DMS 273 (cell line): Measurements from ENCODE around the gene SCN2A.
"Not testable (repeated sequence)": the region's sequence is repeated elsewhere in the genome, so short reads cannot be mapped to it uniquely, and the experiment has no call there.

Experiments
- DNase-seq: peaks from one replicate; lab custom pipeline; 2025; ENCODE audit not compliant: unreplicated experiment; lab: John Stamatoyannopoulos, UW

Gene SCN2A

GRCh38 chr2:165251366-165251765 lies 12.2 kb downstream of the SCN2A start:
- DNase-seq, result peak; percentile 46

GRCh38 chr2:165253178-165253577 lies 14.0 kb downstream of the SCN2A start:
- no peak for DNase-seq

GRCh38 chr2:165256618-165257017 lies 17.4 kb downstream of the SCN2A start:
- DNase-seq, result no peak

- DNase-seq, result not testable (repeated sequence)
These were observed 21.1 kb downstream of the SCN2A start for GRCh38 chr2:165260347-165260746.

- DNase-seq, result no peak
These were observed 29.5 kb downstream of the SCN2A start for GRCh38 chr2:165268754-165269153.

GRCh38 chr2:165273176-165273575 lies 34.0 kb downstream of the SCN2A start:
- DNase-seq, result peak; percentile 36

- peak; percentile 66 for DNase-seq
These were observed 35.5 kb downstream of the SCN2A start for GRCh38 chr2:165274698-165275097.

- no peak for DNase-seq
These were observed 36.7 kb downstream of the SCN2A start for GRCh38 chr2:165275932-165276331.

GRCh38 chr2:165277295-165277694 lies 38.1 kb downstream of the SCN2A start:
- no peak for DNase-seq

GRCh38 chr2:165277860-165278656 lies 38.8 kb downstream of the SCN2A start:
- no peak for DNase-seq

- DNase-seq, result no peak
These were observed 41.1 kb downstream of the SCN2A start for GRCh38 chr2:165280356-165280755.

GRCh38 chr2:165281387-165281786 lies 42.2 kb downstream of the SCN2A start:
- no peak for DNase-seq

GRCh38 chr2:165283342-165283741 lies 44.1 kb downstream of the SCN2A start:
- DNase-seq, result no peak

- DNase-seq, result no peak
These were observed 48.0 kb downstream of the SCN2A start for GRCh38 chr2:165287094-165287778.

- DNase-seq, result no peak
These were observed 49.9 kb downstream of the SCN2A start for GRCh38 chr2:165289069-165289468.

- DNase-seq, result peak; percentile 94
These were observed 54.5 kb downstream of the SCN2A start for GRCh38 chr2:165293440-165294420.

GRCh38 chr2:165294912-165295311 lies 55.7 kb downstream of the SCN2A start:
- no peak for DNase-seq

- no peak for DNase-seq
These were observed 56.4 kb downstream of the SCN2A start for GRCh38 chr2:165295643-165296042.

GRCh38 chr2:165305391-165306096 lies 66.3 kb downstream of the SCN2A start:
- no peak for DNase-seq

GRCh38 chr2:165307317-165307716 lies 68.1 kb downstream of the SCN2A start:
- DNase-seq, result no peak

- DNase-seq, result no peak
These were observed 72.7 kb downstream of the SCN2A start for GRCh38 chr2:165311949-165312348.
